Trophoblast cell (in vitro differentiated cells and primary cell): ENCODE results near the gene NAA50.

Experiments
- DNase-seq, 2 donors: peaks; one replicate each; pipeline ENCODE4 v3.0.0-alpha.2; 2016
- H2AFZ ChIP-seq: 2 replicates; pipeline ENCODE4 v1.6.1; 2013; ENCODE audit warnings: low read length, moderate library complexity, mild to moderate bottlenecking; ENCODE audit not compliant: insufficient read depth, poor library complexity
- H2AK5ac ChIP-seq: 2 replicates; pipeline ENCODE4 v1.6.1; 2013; ENCODE audit warnings: mild to moderate bottlenecking, low read length
- H2BK120ac ChIP-seq: 2 replicates; pipeline ENCODE4 v1.6.1; 2013; ENCODE audit warnings: low read length, mild to moderate bottlenecking, moderate library complexity; ENCODE audit not compliant: insufficient read depth, poor library complexity
- H2BK12ac ChIP-seq: 2 replicates; pipeline ENCODE4 v1.6.1; 2013; ENCODE audit warnings: mild to moderate bottlenecking, low read length, moderate library complexity
- H2BK5ac ChIP-seq: 2 replicates; pipeline ENCODE4 v1.6.1; 2013; ENCODE audit warnings: low read length, low read depth, moderate library complexity, mild to moderate bottlenecking; ENCODE audit not compliant: poor library complexity
- H3K14ac ChIP-seq: 2 replicates; pipeline ENCODE4 v1.6.1; 2013; ENCODE audit warnings: mild to moderate bottlenecking, low read length
- H3K18ac ChIP-seq: 2 replicates; pipeline ENCODE4 v1.6.1; 2013; ENCODE audit warnings: mild to moderate bottlenecking, low read length
- H3K23ac ChIP-seq: 2 replicates; pipeline ENCODE4 v1.6.1; 2013; ENCODE audit warnings: low read length
- H3K27ac ChIP-seq: 2 replicates; pipeline ENCODE4 v1.5.1; 2013; ENCODE audit warnings: low read depth, mild to moderate bottlenecking, inconsistent platforms, low read length, moderate library complexity
- H3K27me3 ChIP-seq: 2 replicates; pipeline ENCODE4 v1.6.1; 2013; ENCODE audit warnings: inconsistent platforms, mild to moderate bottlenecking, low read length, moderate library complexity; ENCODE audit not compliant: insufficient read depth
- H3K36me3 ChIP-seq, 2 experiments: 1 replicate in 1 of 2; 2 replicates in 1 of 2; pipeline ENCODE4 v1.6.1; 2013; ENCODE audit warnings: low read length in 2 of 2, mild to moderate bottlenecking in 2 of 2, moderate library complexity in 1 of 2; ENCODE audit not compliant: insufficient read depth in 2 of 2, control insufficient read depth in 1 of 2
- H3K4ac ChIP-seq: 2 replicates; pipeline ENCODE4 v1.6.1; 2013; ENCODE audit warnings: low read depth, mild to moderate bottlenecking, low read length, moderate library complexity
- H3K4me1 ChIP-seq, 2 experiments: 1 replicate in 1 of 2; 2 replicates in 1 of 2; pipeline ENCODE4 v1.6.1; 2013; ENCODE audit warnings: low read length in 2 of 2, mild to moderate bottlenecking in 2 of 2, moderate library complexity in 1 of 2; ENCODE audit not compliant: insufficient read depth in 2 of 2, control insufficient read depth in 1 of 2
- H3K4me2 ChIP-seq: 2 replicates; pipeline ENCODE4 v1.6.1; 2013; ENCODE audit warnings: inconsistent platforms, mild to moderate bottlenecking, low read length, moderate library complexity
- H3K4me3 ChIP-seq: 2 replicates; pipeline ENCODE4 v1.5.1; 2013; ENCODE audit warnings: mild to moderate bottlenecking, low read depth, low read length, inconsistent platforms
- H3K79me1 ChIP-seq: one replicate; pipeline ENCODE4 v1.6.1; 2013; ENCODE audit warnings: low read length
- H3K79me2 ChIP-seq: 2 replicates; pipeline ENCODE4 v1.6.1; 2013; ENCODE audit warnings: low read length, mild to moderate bottlenecking; ENCODE audit not compliant: control insufficient read depth, insufficient read depth, poor library complexity
- H3K9ac ChIP-seq: 2 replicates; pipeline ENCODE4 v1.6.1; 2013; ENCODE audit warnings: mild to moderate bottlenecking, low read length
- H3K9me3 ChIP-seq: 2 replicates; pipeline ENCODE4 v1.6.1; 2013; ENCODE audit warnings: low read depth, mild to moderate bottlenecking, control low read depth, inconsistent platforms, low read length; ENCODE audit not compliant: insufficient read depth
- H4K12ac ChIP-seq: 2 replicates; pipeline ENCODE4 v1.6.1; 2013; ENCODE audit warnings: low read depth, mild to moderate bottlenecking, low read length, moderate library complexity
- H4K8ac ChIP-seq: 2 replicates; pipeline ENCODE4 v1.6.1; 2013; ENCODE audit warnings: low read depth, mild to moderate bottlenecking, low read length, moderate library complexity
- H4K91ac ChIP-seq: one replicate; pipeline ENCODE4 v1.6.1; 2013; ENCODE audit warnings: low read depth, mild to moderate bottlenecking, low read length, moderate library complexity
- WGBS: extraction: QIAGEN DNeasy Blood & Tissue Kit; methylation state at CpG from one replicate; pipeline ENCODE4 v1.1.7; 2013; ENCODE audit warnings: missing lambda C conversion rate; ENCODE audit not compliant: insufficient read length, insufficient coverage; ENCODE audit errors: extremely low coverage; 5-methylcytosine and 5-hydroxymethylcytosine counted together

NAA50 gene

DNA sequence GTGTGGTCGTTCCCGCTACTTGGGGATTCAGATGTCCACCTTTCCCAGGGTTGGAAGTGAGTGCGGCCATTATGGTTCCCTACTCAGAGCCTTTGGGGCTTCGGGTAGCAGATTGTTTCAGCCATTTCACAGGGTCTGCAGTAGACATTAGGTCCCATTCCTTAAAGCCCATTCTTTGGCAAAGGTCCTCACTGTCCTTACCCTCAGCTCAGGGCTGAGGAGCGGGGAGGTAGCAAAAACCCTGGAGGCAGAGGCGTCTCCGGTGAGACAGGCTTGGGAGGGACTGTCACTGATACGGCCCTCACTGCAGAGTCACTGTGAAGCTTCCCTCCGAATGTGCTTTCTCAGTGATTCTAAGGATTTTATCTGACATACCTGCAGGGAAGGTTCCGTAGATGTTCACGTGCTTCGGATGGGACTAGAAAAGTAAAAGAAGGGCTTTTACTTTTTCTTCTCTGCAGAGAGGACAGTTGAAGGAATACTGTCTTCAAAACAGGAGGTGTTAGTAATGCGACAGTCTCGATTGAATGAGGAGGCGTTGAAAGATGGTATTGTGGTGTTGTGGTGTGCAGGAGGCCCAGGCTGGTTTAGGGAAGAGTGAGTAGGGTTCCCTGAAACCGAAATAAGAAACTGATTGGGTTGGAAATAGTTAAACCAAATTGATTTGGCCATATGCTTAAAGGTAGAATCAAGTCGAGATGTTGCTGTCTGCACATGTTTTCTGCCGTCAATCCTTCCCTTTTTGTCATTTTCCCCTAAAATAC, 1.4 kb upstream of the NAA50 start:
- H2AK5ac ChIP-seq = peak overlapping the region; percentile 13
- H2BK12ac ChIP-seq = no peak overlapping the region
- H3K79me1 ChIP-seq = peaks cover 17% of the 10 kb centered on the region
- H3K4me3 ChIP-seq = peak overlapping the region; percentile 88
- peak; percentile 22 to 61 for DNase-seq
- H3K18ac ChIP-seq = peak overlapping the region; percentile 67
- H4K8ac ChIP-seq = peak overlapping the region; percentile 37
- peak overlapping the region; percentile 92 for H2AFZ ChIP-seq
- peak overlapping the region; percentile 84 for H3K4me2 ChIP-seq
- H3K4me1 ChIP-seq = peaks cover 3% of the 10 kb centered on the region in 2 experiments
- H3K14ac ChIP-seq = peak overlapping the region; percentile 24
- peak overlapping the region; percentile 61 for H2BK5ac ChIP-seq
- peak overlapping the region; percentile 70 for H2BK120ac ChIP-seq
- H3K4ac ChIP-seq = peak overlapping the region; percentile 25
- H4K91ac ChIP-seq = peak overlapping the region; percentile 84
- no peaks in the 10 kb centered on the region for H3K27me3 ChIP-seq
- H3K36me3 ChIP-seq = no peaks in the 10 kb centered on the region
- H4K12ac ChIP-seq = no peak overlapping the region
- H3K79me2 ChIP-seq = peaks cover 13% of the 10 kb centered on the region
- H3K23ac ChIP-seq = no peak overlapping the region
- peak overlapping the region; percentile 54 for H3K27ac ChIP-seq
- peak overlapping the region; percentile 73 for H3K9ac ChIP-seq
- H3K9me3 ChIP-seq = no peaks in the 10 kb centered on the region
- no CpG with 5 or more reads among the region's 18 CpGs for WGBS

DNA sequence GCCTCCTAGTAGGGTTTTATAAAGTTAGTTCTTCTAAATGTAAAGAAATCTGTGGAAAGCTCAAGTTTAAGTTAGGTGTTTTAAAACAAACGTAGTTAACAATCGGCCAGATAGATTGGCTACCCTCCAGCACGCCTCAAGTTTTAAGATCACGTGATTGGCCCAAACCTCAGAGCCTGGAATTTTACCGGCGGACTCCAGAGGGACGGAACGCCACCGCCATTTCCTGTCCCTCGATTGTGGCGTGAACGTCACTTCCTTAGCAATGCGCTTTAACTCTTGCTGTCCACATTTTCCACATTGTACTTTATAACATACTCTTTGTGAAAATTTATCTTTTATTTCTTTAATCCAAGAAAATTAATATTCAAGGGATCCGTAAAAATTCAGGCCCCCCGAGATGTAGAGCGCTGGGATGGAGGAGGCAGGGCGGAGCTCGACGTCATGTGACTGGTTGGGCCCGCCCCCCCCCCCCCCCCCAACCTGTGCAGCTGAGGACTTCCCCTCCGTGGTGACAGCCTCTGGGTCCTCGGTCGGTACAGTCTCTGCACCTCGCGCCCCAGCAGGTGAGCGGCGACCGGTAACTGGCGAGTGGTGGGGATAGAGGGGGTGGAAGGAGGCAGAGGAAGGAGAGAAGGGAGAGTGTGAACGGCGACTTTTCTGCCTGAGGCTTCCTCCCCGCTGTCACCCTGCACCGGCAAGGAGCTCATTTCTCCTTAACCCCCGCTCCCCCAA, 666 bp upstream of the NAA50 start, which contains the start of gene ATP6V1A:
TSS of gene ATP6V1A (plus strand) at position 488 of the 735 bp plus-strand sequence. CDS start 31,719 bp downstream, outside the sequence.
- WGBS = no CpG with 5 or more reads among the region's 34 CpGs
- DNase-seq = peak; percentile 91 to 98

DNA sequence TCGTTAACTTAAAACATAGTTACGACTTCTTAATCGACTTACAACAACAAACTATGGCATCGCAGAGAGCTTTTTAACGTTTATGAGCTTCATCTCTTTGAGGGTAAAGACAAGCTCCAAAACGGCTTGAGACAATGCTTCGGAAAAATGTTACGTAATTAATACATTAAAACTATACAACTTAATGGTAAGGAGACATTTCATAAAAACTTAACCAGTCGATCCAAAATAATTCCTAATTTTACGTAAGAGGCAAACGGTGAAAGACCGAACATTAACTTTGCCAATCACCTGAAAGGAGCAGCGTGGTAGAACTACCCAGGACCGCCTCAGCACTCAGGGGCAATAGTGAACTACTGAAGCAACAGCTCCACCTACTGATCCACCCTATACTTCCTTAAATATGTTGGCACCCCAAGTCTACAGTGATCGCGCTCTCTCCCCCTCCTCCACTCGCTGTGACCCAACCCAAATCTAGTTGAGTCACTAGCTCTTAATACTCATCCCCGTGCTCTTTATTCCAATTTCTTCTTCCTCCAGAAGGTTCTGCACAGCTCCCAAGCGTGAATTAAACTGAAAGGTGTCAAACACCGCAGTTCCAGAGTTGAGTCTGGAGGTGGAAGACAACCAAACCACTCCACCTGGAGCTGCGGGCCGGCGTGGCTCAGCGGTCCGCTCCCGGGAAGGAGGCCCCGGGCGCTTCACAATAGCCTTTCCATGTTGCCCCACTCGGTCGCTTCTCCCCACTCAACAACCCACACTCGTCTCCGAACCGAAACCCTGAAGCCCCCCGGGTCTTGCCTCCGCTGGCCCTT, 901 bp downstream of the NAA50 start:
- H2BK5ac ChIP-seq = peak overlapping the region; percentile 79
- H3K4me2 ChIP-seq = peak overlapping the region; percentile 80
- peak overlapping the region; percentile 85 for H3K4me3 ChIP-seq
- H3K4ac ChIP-seq = peak overlapping the region; percentile 71
- peak; percentile 63 to 72 for DNase-seq
- H3K27ac ChIP-seq = peak overlapping the region; percentile 91
- no peak overlapping the region for H2BK12ac ChIP-seq
- peak overlapping the region; percentile 54 for H2AFZ ChIP-seq
- H3K36me3 ChIP-seq = no peaks in the 10 kb centered on the region
- H3K4me1 ChIP-seq = peaks cover 3% of the 10 kb centered on the region in 2 experiments
- peak overlapping the region; percentile 98 for H4K8ac ChIP-seq
- H3K79me1 ChIP-seq = peaks cover 17% of the 10 kb centered on the region
- H3K18ac ChIP-seq = peak overlapping the region; percentile 90
- no peaks in the 10 kb centered on the region for H3K27me3 ChIP-seq
- H3K79me2 ChIP-seq = peaks cover 18% of the 10 kb centered on the region
- no peak overlapping the region for H2BK120ac ChIP-seq
- no peaks in the 10 kb centered on the region for H3K9me3 ChIP-seq
- WGBS = no CpG with 5 or more reads among the region's 35 CpGs
- peak overlapping the region; percentile 94 for H3K14ac ChIP-seq
- H4K91ac ChIP-seq = peak overlapping the region; percentile 81
- peak overlapping the region; percentile 21 for H2AK5ac ChIP-seq
- no peak overlapping the region for H3K23ac ChIP-seq
- H3K9ac ChIP-seq = peak overlapping the region; percentile 94
- H4K12ac ChIP-seq = peak overlapping the region; percentile 26

More for the DNA sequence above, 666 bp upstream of the NAA50 start, which contains the start of gene ATP6V1A:
- Histone ChIP-seq H3K18ac (peak within 1 kb of the TSS; percentile 90), H2BK12ac (no peak within 1 kb of the TSS), H2BK120ac (peak within 1 kb of the TSS; percentile 70), H3K4ac (peak within 1 kb of the TSS; percentile 71), H3K79me1 (peaks cover 17% of the 10 kb centered on the region), H3K4me3 (peak within 1 kb of the TSS; percentile 88), H3K36me3 (no peaks in the 10 kb centered on the region), H4K8ac (peak within 1 kb of the TSS; percentile 98), H3K79me2 (peaks cover 15% of the 10 kb centered on the region), H3K27ac (peak within 1 kb of the TSS; percentile 98), H2AK5ac (peak within 1 kb of the TSS; percentile 13), H3K14ac (peak within 1 kb of the TSS; percentile 94), H2BK5ac (peak within 1 kb of the TSS; percentile 92), H3K4me2 (peak within 1 kb of the TSS; percentile 84), H3K23ac (no peak within 1 kb of the TSS), H4K12ac (peak within 1 kb of the TSS; percentile 65), H3K9ac (peak within 1 kb of the TSS; percentile 94), H3K27me3 (no peaks in the 10 kb centered on the region), H4K91ac (peak within 1 kb of the TSS; percentile 92), H2AFZ (peak within 1 kb of the TSS; percentile 92), H3K4me1 (peaks cover 3% of the 10 kb centered on the region in 2 experiments), H3K9me3 (no peaks in the 10 kb centered on the region)
